ENCODE measurements around the gene ZFP64. TPM values are rescaled to one million over a fixed set of nuclear protein-coding genes. Genes with fewer than 3 reads are reported as not detected.

ZFP64 gene
- total RNA-seq, 1 experiment from 2014 or later = 16.0 TPM

- no TSS peak for BruUV-seq (replicated peaks)
- TF ChIP-seq SP1 (IDR thresholded peaks at IDR 0.05; ENCODE audit: low read depth) (no peak), EZH2phosphoT487 (IDR thresholded peaks at IDR 0.05; ENCODE audit: borderline replicate concordance) (no peak), JUND (IDR thresholded peaks at IDR 0.05) (no peak), ELF1 (IDR thresholded peaks at IDR 0.05; ENCODE audit: borderline replicate concordance, low read depth) (no peak)
- TF ChIP-seq, protein P1, sequence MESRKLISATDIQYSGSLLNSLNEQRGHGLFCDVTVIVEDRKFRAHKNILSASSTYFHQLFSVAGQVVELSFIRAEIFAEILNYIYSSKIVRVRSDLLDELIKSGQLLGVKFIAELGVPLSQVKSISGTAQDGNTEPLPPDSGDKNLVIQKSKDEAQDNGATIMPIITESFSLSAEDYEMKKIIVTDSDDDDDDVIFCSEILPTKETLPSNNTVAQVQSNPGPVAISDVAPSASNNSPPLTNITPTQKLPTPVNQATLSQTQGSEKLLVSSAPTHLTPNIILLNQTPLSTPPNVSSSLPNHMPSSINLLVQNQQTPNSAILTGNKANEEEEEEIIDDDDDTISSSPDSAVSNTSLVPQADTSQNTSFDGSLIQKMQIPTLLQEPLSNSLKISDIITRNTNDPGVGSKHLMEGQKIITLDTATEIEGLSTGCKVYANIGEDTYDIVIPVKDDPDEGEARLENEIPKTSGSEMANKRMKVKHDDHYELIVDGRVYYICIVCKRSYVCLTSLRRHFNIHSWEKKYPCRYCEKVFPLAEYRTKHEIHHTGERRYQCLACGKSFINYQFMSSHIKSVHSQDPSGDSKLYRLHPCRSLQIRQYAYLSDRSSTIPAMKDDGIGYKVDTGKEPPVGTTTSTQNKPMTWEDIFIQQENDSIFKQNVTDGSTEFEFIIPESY (IDR thresholded peaks at IDR 0.05; ENCODE audit: extremely low read depth, insufficient replicate concordance, low read length) = no peak
- TF ChIP-seq, protein P2, sequence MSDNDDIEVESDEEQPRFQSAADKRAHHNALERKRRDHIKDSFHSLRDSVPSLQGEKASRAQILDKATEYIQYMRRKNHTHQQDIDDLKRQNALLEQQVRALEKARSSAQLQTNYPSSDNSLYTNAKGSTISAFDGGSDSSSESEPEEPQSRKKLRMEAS (IDR thresholded peaks at IDR 0.05) = no peak
- Histone ChIP-seq H2AFZ (ENCODE audit: low read depth, low read length, poor library complexity, severe bottlenecking) (no peak overlapping the region), H3K27ac (ENCODE audit: low read depth, low read length) (no peak overlapping the region), H4K20me1 (ENCODE audit: insufficient read depth) (no peaks in the 10 kb centered on the region), H3K9ac (ENCODE audit: low read length) (no peak overlapping the region), H3K9me3 (ENCODE audit: control insufficient read depth in 1 of 2, insufficient read depth in 1 of 2, low read depth in 1 of 2, low read length in 2 of 2) (no peaks in the 10 kb centered on the region; a peak in 1 of 4 replicates), H3K4me2 (ENCODE audit: low read length) (no peak overlapping the region), H3K4me3 (replicated peaks in 1 of 2; ENCODE audit: low read depth in 1 of 2, low read length in 2 of 2) (no peak overlapping the region), H3K79me2 (ENCODE audit: insufficient read depth, low read length) (no peaks in the 10 kb centered on the region), H3K4me1 (ENCODE audit: control insufficient read depth in 1 of 2, insufficient read depth in 2 of 2, low read length in 2 of 2) (no peaks in the 10 kb centered on the region), H3K36me3 (ENCODE audit: control insufficient read depth in 1 of 2, insufficient read depth in 2 of 2, low read length in 2 of 2) (no peaks in the 10 kb centered on the region), H3K9me2 (ENCODE audit: insufficient read depth) (no peaks in the 10 kb centered on the region), H3K27me3 (ENCODE audit: insufficient read depth, low read length) (no peaks in the 10 kb centered on the region)
- CTCF ChIA-PET = no interaction called here
- intact Hi-C loops (cut with micrococcal nuclease) = no loop called here
- DNase-seq (ENCODE audit: low read depth, low spot score) (no peak), ATAC-seq (no peak)
- RAD21 ChIA-PET (ENCODE audit: low non-redundant PET in 1 of 2, low total read pairs in 2 of 2, uncharacterized antibody in 2 of 2, unreplicated experiment in 2 of 2) = no interaction called here
- POLR2A ChIA-PET = no interaction called here
These were observed 89.0 kb downstream of the ZFP64 start for GRCh38 chr20:52102559-52102958.

DNA sequence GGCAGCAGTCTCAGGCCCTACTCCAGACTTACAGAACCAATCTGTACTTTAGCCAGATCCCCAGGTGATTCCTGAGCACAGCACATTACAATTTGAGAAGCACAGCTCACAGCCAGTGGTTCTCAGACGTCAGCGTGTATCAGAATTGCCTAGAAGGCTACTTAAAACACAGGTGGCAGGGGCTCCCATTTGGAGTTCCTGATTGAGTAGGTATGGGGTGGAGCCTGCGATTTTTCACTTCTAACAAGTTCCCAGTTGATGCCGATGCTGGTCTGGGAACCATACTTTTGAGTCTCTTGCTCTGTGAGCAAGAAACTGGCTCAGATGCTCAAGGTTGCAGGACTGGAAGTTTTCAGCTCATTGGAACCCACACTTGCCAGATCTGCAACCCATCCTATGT, 89.5 kb downstream of the ZFP64 start:
- no peaks in the 10 kb centered on the region for H4K20me1 ChIP-seq (ENCODE audit: insufficient read depth)
- no peaks in the 10 kb centered on the region for H3K4me1 ChIP-seq (ENCODE audit: control insufficient read depth in 1 of 2, insufficient read depth in 2 of 2, low read length in 2 of 2)
- no peak overlapping the region for H2AFZ ChIP-seq (ENCODE audit: low read depth, low read length, poor library complexity, severe bottlenecking)
- no peak for TF ChIP-seq EZH2 (IDR thresholded peaks at IDR 0.05)
- no peak for TF ChIP-seq ZNF274 (IDR thresholded peaks at IDR 0.05; ENCODE audit: low read depth, low read length)
- no peak for TF ChIP-seq CBX3 (IDR thresholded peaks at IDR 0.05; ENCODE audit: low read depth)
- no peak for TF ChIP-seq ATF3 (IDR thresholded peaks at IDR 0.05)
- TF ChIP-seq SRF (IDR thresholded peaks at IDR 0.05; ENCODE audit: low read depth) = no peak
- no peak overlapping the region for H3K4me3 ChIP-seq (replicated peaks in 1 of 2; ENCODE audit: low read depth in 1 of 2, low read length in 2 of 2)
- RAD21 ChIA-PET (ENCODE audit: low non-redundant PET in 1 of 2, low total read pairs in 2 of 2, uncharacterized antibody in 2 of 2, unreplicated experiment in 2 of 2) = no interaction called here
- intact Hi-C loops (cut with micrococcal nuclease) = no loop called here
- CTCF ChIA-PET = no interaction called here
- H3K79me2 ChIP-seq (ENCODE audit: insufficient read depth, low read length) = no peaks in the 10 kb centered on the region
- ATAC-seq = no peak
- H3K27ac ChIP-seq (ENCODE audit: low read depth, low read length) = no peak overlapping the region
- no peak for DNase-seq (ENCODE audit: low read depth, low spot score)
- H3K27me3 ChIP-seq (ENCODE audit: insufficient read depth, low read length) = no peaks in the 10 kb centered on the region
- H3K9me3 ChIP-seq (ENCODE audit: control insufficient read depth in 1 of 2, insufficient read depth in 1 of 2, low read depth in 1 of 2, low read length in 2 of 2) = no peaks in the 10 kb centered on the region; a peak in 1 of 4 replicates
- H3K4me2 ChIP-seq (ENCODE audit: low read length) = no peak overlapping the region
- POLR2A ChIA-PET = no interaction called here
- no TSS peak for BruUV-seq (replicated peaks)
- no peaks in the 10 kb centered on the region for H3K9me2 ChIP-seq (ENCODE audit: insufficient read depth)
- no peaks in the 10 kb centered on the region for H3K36me3 ChIP-seq (ENCODE audit: control insufficient read depth in 1 of 2, insufficient read depth in 2 of 2, low read length in 2 of 2)
- H3K9ac ChIP-seq (ENCODE audit: low read length) = no peak overlapping the region

All from HCT116 (cell line).